Stimulated activated CD4-positive, alpha-beta T cell treated with anti-CD3 and anti-CD28 coated beads, TNF-alpha, amount 100 ng/mL, for 24 hours (primary cell): ENCODE data around the gene CCDC28B.
"Not testable (repeated sequence)": the region's sequence is repeated elsewhere in the genome, so short reads cannot be mapped to it uniquely, and the experiment has no call there.

Experiments
- DNase-seq, 3 experiments: peaks; one replicate each; pipeline ENCODE4 v3.0.0-alpha.2; 2020; ENCODE audit warnings: low read depth in 3 of 3

Gene CCDC28B

DNA sequence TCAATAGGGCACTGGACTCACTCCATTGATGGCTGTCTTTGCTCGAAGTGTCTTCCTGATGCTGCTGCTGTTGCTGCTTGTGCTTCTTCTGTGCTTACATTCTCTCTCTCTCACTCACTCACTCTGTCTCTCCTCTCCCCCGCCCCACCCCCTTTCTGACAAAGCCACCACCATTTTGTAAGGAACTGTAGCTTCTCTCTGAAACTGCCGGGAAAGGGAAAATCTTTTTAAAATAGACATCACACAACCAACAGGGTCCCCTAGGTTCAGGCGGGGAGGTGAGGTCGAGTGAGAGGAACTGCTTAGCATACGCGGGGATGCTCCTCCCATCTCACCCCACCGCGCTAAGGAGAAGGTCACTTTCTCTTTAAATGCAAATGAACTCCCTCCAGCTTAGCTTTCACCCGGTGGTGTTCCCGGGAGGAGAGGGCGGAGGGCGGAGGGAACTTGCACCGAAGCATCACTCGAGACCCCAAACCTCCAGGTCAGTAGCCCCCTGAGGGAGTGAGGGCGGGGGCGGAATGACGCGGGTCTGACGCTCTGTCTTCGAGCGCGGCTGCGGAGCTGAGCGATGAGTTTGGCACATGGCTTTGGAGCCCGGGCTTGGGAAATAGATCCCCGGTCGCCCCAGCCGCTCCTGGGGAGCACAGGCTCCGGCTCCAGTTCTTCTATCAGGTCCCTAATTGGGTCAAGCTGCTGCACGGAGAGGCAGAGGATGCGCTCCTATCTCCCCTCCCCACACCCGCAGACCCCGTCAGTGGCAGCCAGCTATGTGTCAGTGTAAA lies at the start of gene CCDC28B:
Gene CCDC28B, plus strand, starts transcription at position 370 of the 785 bp plus-strand sequence. CDS start 1,341 bp downstream, outside the sequence.
- DNase-seq: peak in 1 of 3 experiments; percentile 42

DNA sequence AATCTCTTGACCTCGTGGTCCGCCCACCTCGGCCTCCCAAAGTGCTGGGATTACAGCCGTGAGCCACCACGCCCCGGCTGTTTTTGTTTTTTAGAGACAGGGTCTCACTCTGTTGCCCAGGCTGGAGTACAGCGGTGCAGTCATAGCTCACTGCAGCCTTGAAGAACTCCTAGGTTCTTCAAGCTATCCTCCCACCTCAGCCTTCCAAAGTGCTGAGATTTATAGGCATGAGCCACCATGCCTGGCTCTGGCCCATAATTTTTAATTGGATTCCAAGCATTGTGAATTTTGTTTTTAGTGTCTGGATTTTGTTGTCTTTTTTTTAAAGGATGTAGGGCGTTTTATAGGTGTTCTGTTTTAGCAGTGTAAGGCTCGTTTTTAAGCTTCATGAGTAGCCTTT lies 49.5 kb upstream of the CCDC28B start:
- DNase-seq: no peak

DNA sequence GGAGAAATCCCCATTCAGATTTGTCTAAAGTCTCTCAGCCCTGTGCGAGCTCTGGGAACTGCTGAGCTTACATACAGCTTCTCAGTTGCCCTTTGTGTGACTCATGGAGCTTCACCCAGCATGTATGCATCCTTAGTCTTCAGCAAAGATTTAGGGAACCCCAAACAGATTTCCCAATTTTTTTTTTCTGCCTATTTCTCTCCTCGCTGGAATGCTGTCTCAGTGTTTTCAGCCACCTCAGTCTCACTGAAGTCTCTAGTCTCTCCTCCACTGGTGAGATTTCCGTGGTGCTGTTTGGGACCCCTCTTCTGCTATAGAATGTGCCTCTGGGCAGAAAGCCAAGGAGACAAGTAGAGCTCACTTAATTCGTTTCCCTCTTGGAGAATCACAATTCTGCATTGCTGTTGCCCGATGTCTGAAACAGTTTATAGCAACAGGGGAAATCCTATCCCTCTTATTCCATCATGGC lies 49.0 kb upstream of the CCDC28B start:
- DNase-seq: no peak

DNA sequence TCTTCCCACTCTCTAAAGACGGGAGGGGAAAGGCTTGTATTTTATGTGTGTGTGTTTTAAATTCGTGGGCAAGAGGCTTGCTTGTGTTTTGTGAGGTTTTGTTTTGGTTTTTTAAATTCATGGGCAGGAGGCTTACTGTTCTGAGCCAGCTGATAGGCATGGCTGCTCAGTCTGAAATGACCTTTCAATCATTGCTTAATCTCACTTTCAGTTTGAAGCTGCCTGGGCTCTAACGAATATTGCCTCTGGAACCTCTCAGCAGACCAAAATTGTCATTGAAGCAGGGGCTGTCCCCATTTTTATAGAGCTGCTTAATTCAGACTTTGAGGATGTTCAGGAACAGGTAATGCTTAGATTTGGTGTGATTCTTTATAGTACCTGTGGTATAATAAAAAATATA lies 41.2 kb upstream of the CCDC28B start:
- DNase-seq: no peak

DNA sequence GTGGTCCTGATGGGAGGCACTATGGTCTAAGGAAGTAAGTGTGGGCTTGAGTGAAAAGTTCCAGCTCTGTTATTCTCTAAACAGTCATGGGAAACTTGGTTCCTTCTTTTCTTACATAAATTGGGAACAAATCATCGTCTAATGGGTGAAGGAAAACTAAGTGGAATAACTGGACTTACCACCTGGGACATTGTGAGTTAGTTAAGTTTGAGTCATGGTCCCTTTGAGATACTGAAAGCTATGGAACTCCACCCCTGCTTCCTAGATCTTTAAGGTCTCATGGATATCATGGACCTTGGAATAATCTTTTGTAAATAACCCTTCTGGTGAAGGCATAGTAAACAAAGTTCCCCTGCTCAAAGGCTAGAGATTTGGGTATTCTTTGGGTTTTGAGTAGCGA lies 37.0 kb upstream of the CCDC28B start:
- DNase-seq: no peak

DNA sequence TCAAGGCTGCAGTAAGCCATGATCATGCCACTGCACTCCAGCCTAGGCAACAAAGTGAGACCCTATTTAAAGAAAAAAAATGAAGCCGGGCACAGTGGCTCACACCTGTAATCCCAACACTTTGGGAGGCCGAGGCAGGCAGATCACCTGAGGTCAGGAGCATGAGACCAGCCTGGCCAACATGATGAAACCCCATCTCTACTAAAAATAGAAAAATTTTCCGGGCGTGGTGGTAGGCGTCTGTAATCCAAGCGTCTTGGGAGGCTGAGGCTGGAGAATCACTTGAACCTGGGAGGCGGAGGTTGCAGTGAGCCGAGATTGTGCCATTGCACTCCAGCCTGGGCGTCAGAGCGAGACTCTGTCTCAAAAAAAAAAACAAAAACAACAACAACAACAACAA lies 34.8 kb upstream of the CCDC28B start:
- not testable (repeated sequence) for DNase-seq

DNA sequence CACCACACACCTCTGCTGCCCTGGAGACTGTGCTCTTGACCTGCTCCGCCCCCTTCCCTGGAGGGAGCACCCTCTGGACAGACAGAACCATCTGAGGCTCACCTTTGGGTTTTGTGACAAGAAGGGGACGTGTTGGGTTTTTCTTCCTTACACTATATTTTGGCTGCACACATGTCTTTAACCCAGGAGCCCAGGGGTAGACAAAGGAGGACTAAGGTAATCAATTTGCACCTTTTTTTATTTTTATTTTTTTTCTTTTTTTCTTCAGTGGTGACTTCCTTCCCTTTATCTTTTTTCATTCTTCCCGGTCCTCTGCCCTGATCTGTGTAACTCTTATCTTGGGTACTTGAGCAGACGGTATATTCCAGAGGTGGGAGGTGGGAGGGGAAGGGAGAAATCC lies 29.4 kb upstream of the CCDC28B start:
- DNase-seq: no peak

DNA sequence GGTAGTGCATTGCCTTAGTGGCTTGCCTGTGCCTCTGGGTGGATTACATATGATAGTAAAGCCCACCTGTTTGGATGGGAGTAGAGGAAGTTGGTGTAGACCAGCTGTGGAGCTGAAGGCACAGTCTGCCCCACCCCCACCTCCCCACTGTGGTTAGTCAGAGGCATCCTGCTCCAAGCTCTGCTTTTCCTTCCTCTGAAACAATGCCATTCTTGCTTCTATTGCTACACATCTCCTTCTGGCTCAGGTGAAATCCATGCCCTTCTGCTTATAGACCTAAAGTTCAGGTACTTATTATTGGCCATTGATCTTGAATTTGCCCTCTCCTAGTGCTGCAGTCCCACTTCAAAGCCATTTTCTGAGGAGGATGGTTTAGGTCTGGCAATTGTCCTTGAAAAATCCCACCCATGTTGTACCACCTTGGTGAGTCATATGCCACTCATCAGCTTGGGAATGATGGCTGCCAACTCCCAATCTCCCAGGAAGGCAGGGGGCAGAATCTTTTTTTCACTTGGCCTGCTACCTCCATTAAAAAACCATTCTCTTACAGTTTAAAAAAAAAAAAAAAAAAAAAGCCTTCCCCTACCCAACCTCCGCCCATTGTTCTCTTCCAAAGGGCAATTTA lies 27.7 kb upstream of the CCDC28B start:
- DNase-seq: no peak

DNA sequence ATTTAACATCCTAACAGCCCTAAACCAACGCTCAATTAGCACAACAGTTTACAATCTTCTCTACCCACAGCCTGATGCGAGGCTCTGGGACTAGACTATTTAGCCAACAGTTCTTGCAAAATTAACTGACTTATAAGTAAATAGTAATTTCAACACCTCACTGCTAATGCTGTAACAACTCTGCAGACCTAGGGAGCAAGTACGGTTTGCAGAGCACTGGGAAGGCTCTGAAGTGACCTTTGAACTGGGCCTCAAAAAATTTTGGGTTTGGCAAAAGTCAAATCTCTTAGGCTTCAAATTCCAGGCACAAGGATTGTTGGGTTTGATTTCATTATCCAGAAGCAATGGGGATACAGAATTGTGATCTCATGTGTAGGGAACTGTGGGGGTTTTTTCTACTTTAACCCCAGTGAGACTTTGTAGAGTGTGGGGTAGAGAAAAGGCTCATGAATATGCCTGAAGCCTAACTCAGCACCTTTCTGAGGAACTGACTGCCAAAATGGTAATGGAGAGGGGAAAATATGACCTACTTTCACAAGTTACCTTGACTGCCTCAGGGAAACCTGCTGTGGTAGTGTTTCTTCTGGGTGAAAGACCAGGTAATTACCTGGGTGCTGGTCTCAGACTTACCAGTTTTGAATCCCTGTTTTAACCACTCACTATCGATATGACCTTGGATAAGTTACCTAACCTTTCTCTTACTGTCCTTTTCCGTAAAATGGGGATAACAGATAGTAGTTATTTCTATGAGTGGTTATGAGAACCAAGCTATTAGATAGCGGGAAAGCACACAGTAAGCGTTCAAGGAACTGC lies 21.8 kb upstream of the CCDC28B start:
- DNase-seq: no peak

DNA sequence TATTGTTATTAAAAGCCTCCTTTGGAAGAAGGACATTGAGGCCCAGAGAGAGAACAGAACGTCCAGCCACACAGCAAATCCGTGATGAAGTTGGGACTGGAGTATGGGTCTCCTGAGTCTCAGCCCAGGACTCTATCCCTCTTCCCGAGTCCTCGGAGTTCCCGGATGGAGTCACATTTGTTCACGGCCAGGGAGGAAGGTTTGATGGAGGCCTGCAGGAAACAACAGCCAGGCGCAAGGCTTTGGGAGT lies 21.3 kb upstream of the CCDC28B start:
- no peak for DNase-seq

DNA sequence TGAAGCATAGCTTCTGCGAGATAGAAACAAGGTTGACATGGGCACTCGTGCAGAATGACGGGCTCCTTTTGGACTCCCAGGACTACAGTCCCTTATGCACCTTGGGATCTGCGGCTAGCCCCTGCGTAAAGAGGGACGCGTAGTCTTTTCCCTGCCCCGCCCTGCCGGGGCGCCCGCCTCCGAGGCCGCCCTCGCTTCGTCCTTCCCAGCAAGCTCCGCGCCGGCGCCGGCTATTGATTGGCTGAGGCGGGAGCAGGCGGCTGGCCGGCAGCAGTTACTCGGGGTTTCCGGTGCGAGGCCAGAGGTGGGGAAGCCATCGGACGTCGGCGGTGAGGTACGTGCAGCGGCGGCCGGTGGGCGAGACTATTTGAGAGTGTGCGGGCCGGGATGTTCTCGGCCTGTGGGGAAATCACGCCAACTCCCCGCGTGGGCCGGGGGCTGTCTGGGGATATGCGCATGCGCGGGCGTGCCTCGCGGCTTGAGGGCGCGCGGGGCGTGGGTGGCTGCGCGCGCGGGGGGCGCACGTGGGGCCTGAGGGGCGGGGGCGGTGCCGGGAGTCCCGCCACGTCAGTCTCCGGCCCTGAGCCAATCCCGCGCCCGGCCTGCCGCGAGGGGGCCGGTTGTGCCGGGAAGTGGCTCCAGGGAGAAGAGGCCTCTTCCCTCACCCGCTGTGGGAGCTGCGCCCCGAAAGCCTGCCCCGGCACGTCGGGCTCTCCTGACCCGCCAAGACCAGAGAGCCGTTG lies 20.8 kb upstream of the CCDC28B start, which contains the start of gene TXLNA:
Gene TXLNA, plus strand, starts transcription at position 233 of the 743 bp plus-strand sequence. CDS start 671 bp downstream, outside the sequence.
- peak; percentile 73 to 92 (median 83) for DNase-seq

DNA sequence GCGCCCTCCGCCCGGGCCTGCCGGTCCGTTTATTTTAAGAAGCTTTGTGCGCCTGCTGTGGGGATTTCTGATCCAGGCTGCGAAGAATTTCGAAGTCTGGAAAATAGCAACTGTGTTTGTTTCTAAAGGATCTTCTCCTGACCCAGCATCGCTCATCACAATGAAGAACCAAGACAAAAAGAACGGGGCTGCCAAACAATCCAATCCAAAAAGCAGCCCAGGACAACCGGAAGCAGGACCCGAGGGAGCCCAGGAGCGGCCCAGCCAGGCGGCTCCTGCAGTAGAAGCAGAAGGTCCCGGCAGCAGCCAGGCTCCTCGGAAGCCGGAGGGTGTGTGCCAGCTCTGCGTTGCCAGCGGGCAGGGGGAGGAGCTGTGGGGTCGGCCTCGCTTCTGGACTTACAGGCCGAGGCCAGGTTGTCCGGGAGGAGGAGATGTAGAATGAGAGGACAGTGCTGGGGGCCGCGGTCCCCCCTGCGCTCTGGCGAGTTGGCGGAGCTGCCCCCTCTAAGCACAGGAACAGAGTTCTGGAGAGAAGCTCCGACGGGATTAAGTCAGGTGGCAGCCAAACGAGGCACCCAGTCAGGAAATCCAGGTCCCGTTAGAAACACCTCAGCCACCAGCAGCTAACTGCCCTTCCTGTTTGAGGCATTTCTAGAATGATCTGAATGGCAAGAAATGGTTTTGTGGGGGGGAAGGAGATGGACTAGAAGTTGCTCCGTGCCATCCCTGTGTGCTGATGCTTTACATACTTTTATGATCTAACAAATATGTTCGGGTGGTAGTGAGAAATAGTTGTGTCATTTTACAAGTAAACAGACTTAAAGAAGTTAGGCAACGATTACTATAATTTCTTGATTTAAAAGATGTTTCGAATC lies 20.0 kb upstream of the CCDC28B start:
- peak in 1 of 3 experiments; percentile 32 for DNase-seq

DNA sequence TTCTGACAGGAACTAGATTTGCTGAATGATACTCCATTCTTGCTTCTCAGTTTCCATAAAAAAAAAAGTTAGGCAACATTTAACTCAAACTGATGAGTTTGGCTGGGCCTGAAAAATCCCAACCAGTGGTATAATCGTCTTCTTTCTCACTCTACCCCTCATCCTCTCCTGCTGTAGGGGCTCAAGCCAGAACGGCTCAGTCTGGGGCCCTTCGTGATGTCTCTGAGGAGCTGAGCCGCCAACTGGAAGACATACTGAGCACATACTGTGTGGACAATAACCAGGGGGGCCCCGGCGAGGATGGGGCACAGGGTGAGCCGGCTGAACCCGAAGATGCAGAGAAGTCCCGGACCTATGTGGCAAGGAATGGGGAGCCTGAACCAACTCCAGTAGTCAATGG lies 19.3 kb upstream of the CCDC28B start:
- DNase-seq: no peak

DNA sequence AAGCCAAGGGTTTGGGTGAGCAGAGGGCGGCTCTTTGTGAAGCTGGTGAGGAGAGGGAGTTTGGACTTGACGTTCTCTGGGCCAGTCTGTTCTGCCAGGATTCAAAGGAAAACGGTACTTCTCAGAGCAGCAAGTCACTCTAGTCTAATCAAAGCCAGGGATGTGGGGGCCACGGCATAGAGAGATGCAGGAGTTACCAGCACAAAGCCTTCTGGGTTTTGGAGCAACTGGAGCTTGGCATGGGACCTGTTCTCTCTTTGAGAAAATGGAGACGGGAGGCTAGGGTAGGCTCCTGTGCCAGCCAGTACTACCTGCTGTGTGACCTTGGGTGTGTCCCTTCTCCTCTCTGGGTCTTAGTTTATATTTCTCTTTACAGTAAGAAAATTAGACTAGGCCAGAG lies 18.8 kb upstream of the CCDC28B start:
- DNase-seq: no peak

DNA sequence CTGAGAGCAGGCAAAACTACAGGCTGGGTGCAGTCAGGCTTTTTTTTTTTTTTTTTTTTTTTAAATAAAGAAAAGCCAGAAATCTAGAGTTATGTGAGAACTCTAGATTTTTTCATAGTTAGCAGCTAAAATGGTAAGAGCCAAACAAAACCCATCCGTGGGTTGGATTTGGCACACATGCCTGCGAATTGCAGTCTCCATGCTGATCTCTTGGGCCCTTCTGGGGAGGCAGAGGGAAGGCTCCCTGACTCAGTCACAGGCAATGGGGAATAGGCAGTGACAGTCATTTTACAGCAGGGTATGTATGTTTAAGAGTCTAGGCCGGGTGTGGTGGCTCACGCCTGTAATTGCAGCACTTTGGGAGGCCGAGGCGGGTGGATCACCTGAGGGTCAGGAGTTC lies 18.3 kb upstream of the CCDC28B start:
- DNase-seq: no peak

DNA sequence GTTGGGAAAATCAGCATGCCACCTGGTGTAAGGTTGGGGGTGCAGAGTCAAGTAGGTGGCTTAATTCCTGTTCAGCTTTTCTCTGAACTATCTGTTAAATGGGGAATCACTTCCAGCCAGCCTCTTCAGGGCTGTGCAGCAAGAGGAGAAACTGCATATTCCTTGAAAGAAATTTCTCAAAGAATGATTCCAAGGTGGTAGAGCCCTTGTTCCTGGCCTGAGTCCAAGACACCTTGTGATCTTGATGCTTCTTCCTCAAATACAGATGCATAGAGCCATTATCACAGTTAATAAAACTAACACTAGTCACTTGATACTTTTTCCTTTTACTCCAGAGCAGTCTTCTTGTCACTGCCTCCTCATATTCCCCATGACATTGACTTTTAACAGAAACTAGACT lies 15.7 kb upstream of the CCDC28B start:
- no peak for DNase-seq

DNA sequence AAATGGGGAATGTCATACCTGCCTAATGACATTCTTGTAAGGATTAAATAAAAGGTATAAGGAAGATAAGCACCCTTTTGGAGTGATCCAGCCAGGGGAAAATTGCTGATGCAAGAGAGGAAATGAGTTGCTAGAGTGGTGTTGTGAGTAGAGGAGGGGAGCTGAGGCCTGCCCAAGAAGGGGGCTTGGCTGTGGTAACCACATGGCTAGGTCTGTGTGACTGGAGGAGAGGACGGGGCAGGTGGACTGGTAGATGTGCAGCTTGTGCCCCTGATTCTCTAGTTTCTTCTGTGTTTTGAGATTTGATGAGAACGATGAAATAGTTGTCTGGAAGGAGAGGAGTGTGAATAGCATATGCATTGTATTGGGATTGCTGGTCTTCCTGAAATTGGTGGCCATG lies 14.3 kb upstream of the CCDC28B start:
- DNase-seq: no peak

DNA sequence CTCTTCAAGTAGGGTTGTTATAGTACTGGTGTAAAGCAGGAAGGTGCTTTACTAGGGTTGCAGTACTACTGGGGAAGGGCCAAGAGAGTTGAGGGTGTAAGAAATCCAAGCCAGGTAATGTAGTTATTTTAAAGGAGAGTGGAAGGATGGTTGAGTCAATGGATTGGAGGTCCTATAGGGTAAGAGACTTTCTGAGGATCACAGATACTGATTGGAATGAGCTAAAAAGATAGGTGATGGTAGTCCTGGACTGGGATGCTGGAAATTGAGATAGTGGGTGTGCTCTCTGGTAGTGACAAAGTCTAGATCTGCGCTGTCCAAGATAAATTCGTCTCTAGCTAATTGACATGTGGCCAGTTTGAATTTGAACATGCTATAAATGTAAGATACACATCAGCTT lies 13.9 kb upstream of the CCDC28B start:
- no peak for DNase-seq

DNA sequence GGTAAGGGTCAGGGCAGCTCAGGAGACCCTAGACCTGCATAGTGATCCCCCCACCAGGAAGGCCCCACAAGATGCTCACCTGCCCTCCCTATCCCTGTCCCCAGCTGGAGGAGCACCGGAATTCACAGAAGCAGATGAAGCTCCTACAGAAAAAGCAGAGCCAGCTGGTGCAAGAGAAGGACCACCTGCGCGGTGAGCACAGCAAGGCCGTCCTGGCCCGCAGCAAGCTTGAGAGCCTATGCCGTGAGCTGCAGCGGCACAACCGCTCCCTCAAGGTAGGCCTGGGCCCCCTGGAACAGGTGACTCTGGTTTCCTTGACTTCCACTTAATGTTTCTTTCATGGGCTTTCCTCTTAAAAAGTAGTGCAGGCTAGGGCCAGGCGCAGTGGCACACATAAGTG lies 12.5 kb upstream of the CCDC28B start:
- no peak for DNase-seq

DNA sequence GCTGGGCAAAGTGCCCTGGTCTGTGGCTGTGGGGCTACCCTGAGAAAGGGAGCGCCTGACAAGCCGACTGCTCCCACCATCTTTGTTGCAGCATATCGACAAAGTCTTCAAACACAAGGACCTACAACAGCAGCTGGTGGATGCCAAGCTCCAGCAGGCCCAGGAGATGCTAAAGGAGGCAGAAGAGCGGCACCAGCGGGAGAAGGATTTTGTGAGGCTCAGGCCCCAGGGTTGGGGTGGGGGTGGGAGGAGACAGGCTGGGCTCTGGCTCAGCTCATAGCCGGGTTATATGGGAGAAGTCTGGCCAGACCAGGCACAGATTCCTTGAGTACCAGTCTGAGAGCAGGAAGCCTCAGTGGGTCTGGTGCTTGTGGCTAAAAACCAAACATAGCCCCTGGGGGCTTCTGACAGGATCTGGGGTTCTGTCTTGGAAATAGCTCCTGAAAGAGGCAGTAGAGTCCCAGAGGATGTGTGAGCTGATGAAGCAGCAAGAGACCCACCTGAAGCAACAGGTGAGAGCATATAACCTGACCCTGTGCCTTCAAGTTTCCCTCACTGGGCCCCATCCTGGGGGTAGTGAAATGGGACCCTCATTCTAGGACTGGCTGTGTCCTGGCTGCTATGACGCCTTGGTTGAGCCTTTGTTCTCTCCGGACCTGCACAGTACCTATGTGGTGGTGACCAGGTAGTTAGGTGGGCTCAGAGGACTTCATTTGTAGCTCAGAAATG lies 8.0 kb upstream of the CCDC28B start:
- no peak for DNase-seq
